ENCODE measurements around the gene CX3CR1. TPM values are rescaled to one million over a fixed set of nuclear protein-coding genes. Genes with fewer than 3 reads are reported as not detected.

Gene CX3CR1
- total and polyA plus RNA-seq, 2 donors: 0.24 to 5.6 TPM

DNA sequence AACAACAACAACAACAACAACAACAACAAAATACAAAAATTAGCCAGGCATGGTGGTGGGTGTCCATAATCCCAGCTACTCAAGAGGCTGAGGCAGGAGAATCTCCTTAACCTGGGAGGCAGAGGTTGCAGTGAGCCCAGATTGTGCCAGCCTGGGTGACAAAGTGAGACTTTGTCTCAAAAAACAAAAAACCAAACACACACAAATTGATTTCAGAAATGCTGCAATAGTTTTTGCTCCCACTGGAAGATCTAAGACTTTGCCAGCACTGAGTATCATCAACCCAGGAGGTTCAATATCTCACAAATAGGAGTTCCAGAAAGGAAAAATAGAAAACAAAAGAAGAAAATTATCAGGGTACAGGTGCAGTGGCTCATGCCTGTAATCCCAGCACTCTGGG lies 33.5 kb upstream of the CX3CR1 start:
- no peak overlapping the region for H3K4me3 ChIP-seq (ENCODE audit: low read depth, low read length)
- DNase-seq (ENCODE audit: extremely low spot score): no peak
- no peaks in the 10 kb centered on the region for H3K36me3 ChIP-seq (ENCODE audit: insufficient read depth)
- H3K27ac ChIP-seq (ENCODE audit: low read depth): no peak overlapping the region
- no peaks in the 10 kb centered on the region for H3K4me1 ChIP-seq (ENCODE audit: insufficient read depth)

DNA sequence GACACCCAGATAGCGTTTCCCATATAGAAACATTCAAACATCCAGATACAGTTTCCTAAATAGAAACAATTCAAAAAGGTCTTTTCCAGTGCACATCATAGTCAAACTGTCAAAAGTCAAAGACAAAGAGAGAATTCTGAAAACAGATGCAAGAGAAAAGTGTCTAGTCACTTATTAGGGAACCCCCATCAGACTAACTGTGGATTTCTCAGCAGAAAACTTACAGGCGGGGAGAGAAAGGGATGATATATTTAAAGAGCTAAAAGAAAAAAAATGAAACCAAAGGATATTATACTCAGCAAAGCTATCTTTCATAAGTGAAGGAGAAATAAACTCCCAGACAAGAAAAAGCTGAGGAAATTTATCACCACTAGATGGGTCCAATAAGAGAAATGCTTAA lies 22.3 kb upstream of the CX3CR1 start:
- Histone ChIP-seq H3K36me3 (ENCODE audit: insufficient read depth) (no peaks in the 10 kb centered on the region), H3K27ac (ENCODE audit: low read depth) (no peak overlapping the region), H3K4me3 (ENCODE audit: low read depth, low read length) (no peak overlapping the region), H3K4me1 (ENCODE audit: insufficient read depth) (no peaks in the 10 kb centered on the region)
- WGBS: 93% methylated on average over 2 of the region's 2 CpGs
- no peak for DNase-seq (ENCODE audit: extremely low spot score)

DNA sequence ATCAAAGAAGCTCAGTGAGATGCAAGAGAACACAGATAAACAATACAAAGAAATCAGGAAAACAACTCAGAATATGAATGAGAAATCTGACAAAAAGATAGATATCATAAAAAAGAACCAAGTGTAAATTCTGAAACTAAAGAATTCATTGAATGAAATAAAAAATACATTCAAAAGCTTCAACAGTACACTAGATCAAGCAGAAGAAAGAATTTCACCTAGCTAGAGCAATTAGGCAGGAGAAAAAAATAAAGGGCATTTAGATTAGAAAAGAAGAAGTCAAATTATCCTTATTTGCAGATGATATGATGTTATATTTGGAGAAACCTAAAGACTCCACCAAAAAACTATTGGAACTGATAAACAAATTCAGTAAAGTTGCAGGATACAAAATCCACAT lies 19.4 kb upstream of the CX3CR1 start:
- DNase-seq (ENCODE audit: extremely low spot score): no peak

DNA sequence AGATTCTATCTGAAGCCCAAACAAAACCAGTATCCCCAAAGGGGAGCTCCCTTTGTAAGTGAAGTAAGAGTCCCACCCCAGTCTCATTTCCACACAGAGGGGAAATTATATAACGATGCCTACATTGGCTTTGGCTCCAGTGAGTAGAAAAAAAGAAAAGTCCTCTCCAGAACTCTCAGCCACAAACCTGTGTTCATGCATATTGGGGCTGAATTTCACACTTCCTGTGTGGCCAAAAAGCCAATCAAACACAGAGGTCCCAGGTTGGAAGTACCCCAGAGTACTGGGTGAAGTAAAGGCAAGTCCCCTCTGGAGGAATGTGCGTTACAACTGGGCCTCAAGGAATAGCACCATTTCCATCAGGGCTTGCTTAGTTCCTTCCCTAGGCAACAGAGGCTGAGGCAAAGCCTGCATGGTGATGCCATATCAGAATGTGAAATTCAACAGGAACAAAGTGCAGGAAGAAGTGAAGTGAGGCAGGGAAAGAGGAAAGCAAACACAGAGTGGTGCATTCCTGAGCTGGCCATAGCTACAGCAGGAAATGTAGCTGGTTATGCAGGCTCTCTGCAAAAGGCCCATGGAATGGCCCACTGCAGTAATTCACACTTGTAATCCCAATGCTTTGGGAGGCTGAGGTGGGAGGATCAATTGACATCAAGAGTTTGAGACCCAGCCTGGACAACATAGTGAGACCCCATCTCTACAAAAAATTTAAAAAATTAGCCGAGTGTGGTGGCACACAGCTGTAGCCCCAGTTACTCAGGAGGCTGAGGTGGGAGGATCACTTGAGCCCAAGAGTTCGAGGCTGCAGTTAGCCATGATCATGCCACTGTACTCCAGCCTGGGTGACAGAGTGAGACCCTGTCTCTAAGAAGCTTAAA lies 16.6 kb upstream of the CX3CR1 start:
- 89% methylated on average over 4 of the region's 4 CpGs for WGBS
- DNase-seq (ENCODE audit: extremely low spot score): no peak
- Histone ChIP-seq H3K4me1 (ENCODE audit: insufficient read depth) (no peaks in the 10 kb centered on the region), H3K27ac (ENCODE audit: low read depth) (no peak overlapping the region), H3K36me3 (ENCODE audit: insufficient read depth) (no peaks in the 10 kb centered on the region), H3K4me3 (ENCODE audit: low read depth, low read length) (no peak overlapping the region)

More for the DNA sequence above, 19.4 kb upstream of the CX3CR1 start:
- Histone ChIP-seq H3K27ac (ENCODE audit: low read depth) (no peak overlapping the region), H3K4me3 (ENCODE audit: low read depth, low read length) (no peak overlapping the region), H3K36me3 (ENCODE audit: insufficient read depth) (no peaks in the 10 kb centered on the region), H3K4me1 (ENCODE audit: insufficient read depth) (no peaks in the 10 kb centered on the region)

DNA sequence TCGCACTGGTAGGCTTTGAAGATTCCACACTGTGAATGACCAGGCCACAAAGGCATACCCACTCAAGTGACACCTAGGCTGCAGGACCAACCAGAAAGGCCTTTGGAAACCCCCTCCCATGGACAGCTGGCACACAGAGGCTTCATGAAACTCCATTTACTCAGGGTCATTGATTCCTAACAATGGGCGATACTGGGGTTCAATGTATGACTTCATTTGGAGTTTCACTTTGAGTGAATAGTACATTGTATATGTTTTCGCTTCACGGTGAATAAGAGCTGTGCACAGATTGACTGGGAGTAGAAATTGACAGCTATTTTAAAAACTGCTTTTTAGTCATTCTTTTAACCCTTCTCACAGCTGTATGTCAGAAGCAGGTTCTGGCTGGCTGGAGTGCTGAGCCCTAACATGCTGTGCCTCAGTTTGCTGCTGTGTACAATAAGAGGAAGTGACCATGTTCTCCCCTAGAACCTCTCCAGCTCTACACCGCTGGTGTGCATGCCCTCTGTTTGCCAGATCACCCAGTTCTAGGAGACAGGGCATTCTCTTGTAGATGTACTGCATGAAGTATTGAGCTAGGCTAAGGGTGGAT lies 15.4 kb upstream of the CX3CR1 start:
- no peaks in the 10 kb centered on the region for H3K36me3 ChIP-seq (ENCODE audit: insufficient read depth)
- WGBS: 84% methylated on average over 5 of the region's 5 CpGs
- no peak overlapping the region for H3K4me3 ChIP-seq (ENCODE audit: low read depth, low read length)
- no peak for DNase-seq (ENCODE audit: extremely low spot score)
- H3K27ac ChIP-seq (ENCODE audit: low read depth): no peak overlapping the region
- no peaks in the 10 kb centered on the region for H3K4me1 ChIP-seq (ENCODE audit: insufficient read depth)

DNA sequence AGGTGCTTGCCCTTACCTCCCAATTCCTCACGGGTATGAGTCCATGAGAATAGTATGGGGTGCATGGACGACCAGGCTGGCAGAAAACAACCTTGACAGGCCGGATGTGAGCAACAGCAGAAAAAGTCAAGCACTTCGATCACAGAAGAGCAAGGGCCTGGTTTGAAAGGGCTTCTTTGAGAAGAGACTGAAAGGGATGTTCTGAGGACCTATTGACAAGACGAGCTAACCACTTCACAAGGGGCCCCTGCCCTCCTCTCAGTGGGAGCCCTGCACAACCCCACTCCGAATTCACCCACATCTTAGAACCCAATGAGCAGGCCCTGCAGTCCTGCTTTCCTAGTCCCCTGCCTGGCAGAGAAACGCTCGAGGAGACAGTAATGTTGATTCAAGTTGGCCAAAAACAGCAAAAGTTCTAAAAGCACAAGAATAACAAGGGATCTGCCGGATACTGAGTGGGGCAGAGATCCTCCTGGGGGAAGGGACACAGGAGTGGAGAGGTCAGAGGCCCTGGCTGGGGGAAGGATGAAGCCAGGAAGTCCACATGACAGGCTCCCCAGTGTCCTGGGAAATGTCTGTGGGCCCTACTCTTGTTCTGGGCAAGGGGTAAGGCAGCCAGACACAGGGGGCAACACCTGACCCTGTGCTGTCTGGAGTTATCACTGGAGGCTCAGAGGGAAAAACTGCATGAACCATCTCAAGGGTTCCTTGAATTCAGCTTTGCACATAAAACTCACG lies 14.8 kb upstream of the CX3CR1 start:
- H3K4me1 ChIP-seq (ENCODE audit: insufficient read depth): no peaks in the 10 kb centered on the region
- no peak overlapping the region for H3K27ac ChIP-seq (ENCODE audit: low read depth)
- DNase-seq (ENCODE audit: extremely low spot score): no peak
- 69% methylated on average over 10 of the region's 10 CpGs for WGBS
- H3K36me3 ChIP-seq (ENCODE audit: insufficient read depth): no peaks in the 10 kb centered on the region
- H3K4me3 ChIP-seq (ENCODE audit: low read depth, low read length): no peak overlapping the region

DNA sequence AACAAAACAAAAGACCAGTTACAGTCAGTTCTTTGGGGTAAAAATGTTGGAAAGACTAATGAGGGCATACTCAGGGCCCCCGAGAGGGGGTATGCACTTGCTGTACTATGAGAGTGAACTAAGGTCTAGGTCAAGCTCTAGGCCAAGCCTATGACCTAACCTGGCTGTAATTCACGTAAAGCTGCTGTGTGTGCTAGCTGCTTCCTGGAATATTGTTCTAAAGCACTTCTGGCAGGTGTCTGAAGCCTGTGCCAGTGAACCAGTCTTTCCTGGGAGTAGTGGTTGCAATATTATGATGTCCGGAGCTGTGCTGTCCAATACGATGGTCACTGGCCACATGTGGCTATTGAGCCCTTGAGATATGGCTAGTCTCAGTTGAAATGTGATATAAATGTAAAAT lies 13.1 kb upstream of the CX3CR1 start:
- Histone ChIP-seq H3K36me3 (ENCODE audit: insufficient read depth) (no peaks in the 10 kb centered on the region), H3K27ac (ENCODE audit: low read depth) (no peak overlapping the region), H3K4me3 (ENCODE audit: low read depth, low read length) (no peak overlapping the region), H3K4me1 (ENCODE audit: insufficient read depth) (no peaks in the 10 kb centered on the region)
- 89% methylated on average over 4 of the region's 4 CpGs for WGBS
- DNase-seq (ENCODE audit: extremely low spot score): no peak

DNA sequence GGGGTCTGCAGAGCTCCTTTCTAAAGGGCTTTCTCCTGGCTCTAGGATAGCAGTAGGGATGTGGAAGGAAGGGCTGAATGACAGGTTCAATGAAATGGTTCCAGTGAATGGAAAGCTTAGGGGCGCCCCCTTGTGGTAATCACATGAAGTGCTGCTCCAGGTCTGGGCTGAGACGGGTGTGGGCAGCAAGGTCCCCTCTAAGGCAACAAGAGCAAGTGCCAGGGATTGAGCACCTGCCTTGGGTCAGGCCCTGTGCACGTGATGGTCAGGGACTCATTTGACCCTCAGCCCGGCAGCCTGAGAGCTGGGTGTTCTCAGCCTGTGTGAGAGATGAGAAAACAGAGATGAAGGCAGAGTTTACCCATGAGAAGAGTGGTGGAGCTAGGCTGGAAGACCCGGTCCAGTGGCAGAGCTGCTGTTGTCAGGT lies 12.1 kb upstream of the CX3CR1 start:
- no peak for DNase-seq (ENCODE audit: extremely low spot score)
- no peaks in the 10 kb centered on the region for H3K36me3 ChIP-seq (ENCODE audit: insufficient read depth)
- H3K4me1 ChIP-seq (ENCODE audit: insufficient read depth): no peaks in the 10 kb centered on the region
- H3K27ac ChIP-seq (ENCODE audit: low read depth): no peak overlapping the region
- 24% methylated on average over 5 of the region's 5 CpGs for WGBS
- no peak overlapping the region for H3K4me3 ChIP-seq (ENCODE audit: low read depth, low read length)

DNA sequence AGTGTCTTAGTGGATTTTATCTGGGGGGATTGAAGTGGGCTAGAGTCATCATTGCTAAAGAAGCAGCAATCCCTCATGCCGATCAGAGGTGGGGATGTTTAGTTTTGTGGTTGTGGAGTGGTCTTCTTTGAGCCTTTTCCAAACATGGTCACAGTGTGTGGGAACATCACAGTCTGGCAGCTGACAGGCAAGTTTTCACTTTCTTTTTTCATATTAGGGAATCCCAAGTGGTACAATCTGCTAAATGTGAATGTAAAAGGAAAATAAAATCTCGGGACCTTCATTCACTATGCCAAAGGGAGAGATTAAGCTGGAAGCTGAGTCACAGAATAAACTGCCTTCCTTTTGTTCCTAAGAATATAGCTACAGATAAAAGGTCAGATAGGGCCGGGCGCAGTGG lies 10.4 kb upstream of the CX3CR1 start:
- H3K27ac ChIP-seq (ENCODE audit: low read depth): no peak overlapping the region
- no peak for DNase-seq (ENCODE audit: extremely low spot score)
- H3K36me3 ChIP-seq (ENCODE audit: insufficient read depth): no peaks in the 10 kb centered on the region
- no peak overlapping the region for H3K4me3 ChIP-seq (ENCODE audit: low read depth, low read length)
- 59% methylated on average over 4 of the region's 4 CpGs for WGBS
- no peaks in the 10 kb centered on the region for H3K4me1 ChIP-seq (ENCODE audit: insufficient read depth)

DNA sequence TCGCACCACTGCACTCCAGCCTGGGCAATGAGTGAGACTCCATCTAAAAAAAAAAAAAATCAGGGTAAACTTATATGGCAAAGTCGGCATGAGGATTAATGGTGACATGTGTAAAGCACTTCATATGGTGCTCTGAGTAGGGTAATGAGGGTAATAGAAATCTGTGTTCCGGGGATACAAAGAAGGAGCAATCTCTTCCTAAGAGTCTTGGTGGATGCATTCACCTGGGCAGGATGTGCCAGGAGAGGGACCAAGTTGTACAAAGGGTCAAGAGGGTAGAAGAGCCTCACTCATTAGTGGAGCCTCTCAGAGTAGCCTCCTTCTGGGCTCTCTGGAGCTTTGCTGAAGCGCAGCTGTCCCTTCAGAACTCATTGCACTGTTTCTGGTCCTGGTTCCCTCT lies 9.3 kb upstream of the CX3CR1 start:
- WGBS: 80% methylated on average over 4 of the region's 4 CpGs
- no peaks in the 10 kb centered on the region for H3K36me3 ChIP-seq (ENCODE audit: insufficient read depth)

DNA sequence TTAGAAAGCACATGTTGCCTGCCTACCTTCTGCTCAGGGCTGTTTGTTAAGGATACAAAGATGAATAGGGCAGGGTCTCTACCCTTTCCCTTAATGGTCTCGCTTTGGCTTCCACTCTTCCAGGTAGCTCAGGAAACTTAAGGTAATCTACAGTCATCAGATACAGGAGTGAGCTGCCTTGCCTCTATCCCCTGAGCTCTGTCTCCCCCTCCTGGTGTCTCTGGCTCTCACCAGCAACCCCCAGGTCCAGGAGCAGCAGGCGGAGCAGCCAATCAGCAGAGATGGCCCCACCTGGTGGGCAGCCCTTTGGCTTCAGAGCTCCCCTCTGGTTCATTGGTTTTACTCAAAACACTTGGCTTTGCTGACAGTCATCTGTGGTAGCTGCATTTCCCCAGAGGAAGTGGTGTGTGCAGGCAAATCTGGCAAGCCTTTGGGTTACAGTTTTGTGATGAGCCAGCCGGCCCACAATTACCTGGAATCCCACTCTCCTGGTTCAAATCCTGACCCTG lies 8.5 kb upstream of the CX3CR1 start:
- Histone ChIP-seq H3K27ac (ENCODE audit: low read depth) (no peak overlapping the region), H3K4me3 (ENCODE audit: low read depth, low read length) (no peak overlapping the region), H3K4me1 (ENCODE audit: insufficient read depth) (no peaks in the 10 kb centered on the region), H3K36me3 (ENCODE audit: insufficient read depth) (no peaks in the 10 kb centered on the region)
- WGBS: 19% methylated on average over 3 of the region's 3 CpGs
- peak; percentile 23 for DNase-seq (ENCODE audit: extremely low spot score)

More for the DNA sequence above, 9.3 kb upstream of the CX3CR1 start:
- Histone ChIP-seq H3K4me3 (ENCODE audit: low read depth, low read length) (no peak overlapping the region), H3K27ac (ENCODE audit: low read depth) (no peak overlapping the region), H3K4me1 (ENCODE audit: insufficient read depth) (no peaks in the 10 kb centered on the region)
- no peak for DNase-seq (ENCODE audit: extremely low spot score)

DNA sequence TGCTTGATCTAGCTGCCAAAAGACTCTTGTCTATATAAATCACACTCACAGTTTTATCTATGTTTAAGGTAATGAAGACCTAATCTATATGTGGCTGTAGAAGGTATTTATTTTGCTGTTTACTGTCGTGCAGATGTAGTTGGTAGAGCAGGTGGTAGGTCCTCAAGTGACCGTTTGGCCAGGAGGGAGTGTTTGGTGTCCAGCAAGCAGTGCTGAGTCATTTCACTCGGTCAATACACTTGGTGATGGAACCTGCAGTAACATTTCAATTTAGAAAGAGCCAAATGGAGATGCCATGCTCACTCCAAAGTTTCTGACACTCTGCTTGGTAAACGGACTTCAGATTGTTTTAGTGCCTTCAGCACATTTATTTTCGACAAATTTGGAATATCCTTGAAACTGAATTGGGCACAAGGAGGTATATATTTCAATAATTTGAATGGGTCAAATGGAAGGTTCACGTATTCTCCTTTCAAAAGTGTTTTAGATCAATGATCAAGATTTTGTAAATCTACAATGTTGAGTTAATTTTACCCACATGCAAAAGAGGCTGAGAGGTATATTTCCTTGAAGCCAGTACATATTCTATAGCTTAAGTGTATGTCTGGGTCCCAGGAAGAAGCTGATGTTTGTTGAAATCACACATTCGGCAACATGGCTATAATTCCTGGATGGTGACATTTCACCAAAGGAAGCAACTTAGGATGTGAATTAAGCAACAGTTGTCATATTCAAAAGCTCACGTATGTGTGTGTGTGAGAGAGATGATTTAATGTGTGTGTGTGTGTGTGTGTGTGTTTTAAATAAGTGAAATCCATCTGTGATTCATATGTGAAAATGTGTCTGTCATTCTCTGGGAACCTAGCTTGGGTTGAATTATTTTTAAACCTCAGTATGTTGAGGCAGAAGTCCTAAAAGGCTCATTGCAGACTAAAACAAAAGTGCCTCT lies 7.7 kb upstream of the CX3CR1 start:
- H3K27ac ChIP-seq (ENCODE audit: low read depth): no peak overlapping the region
- H3K36me3 ChIP-seq (ENCODE audit: insufficient read depth): no peaks in the 10 kb centered on the region
- no peak for DNase-seq (ENCODE audit: extremely low spot score)
- no peaks in the 10 kb centered on the region for H3K4me1 ChIP-seq (ENCODE audit: insufficient read depth)
- no peak overlapping the region for H3K4me3 ChIP-seq (ENCODE audit: low read depth, low read length)
- 52% methylated on average over 8 of the region's 8 CpGs for WGBS

DNA sequence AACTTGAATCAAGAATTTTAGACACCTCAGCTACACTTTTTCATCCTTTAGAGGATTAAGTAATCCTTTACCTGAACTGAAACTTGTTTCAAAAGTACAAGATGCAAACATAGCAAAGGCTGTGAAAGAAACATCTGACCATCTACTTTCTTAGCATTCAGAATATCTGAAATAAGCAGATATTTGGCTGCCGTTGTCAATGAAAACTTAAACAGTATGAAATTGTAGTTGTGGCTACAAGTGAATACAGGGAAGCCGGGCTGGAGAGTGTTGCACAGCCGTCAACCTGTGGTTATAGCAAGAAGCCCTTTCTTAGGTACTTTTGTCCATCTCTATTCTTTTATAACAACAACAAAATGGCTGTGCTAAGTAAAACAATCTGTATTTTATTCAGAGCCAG lies 6.9 kb upstream of the CX3CR1 start:
- Histone ChIP-seq H3K4me3 (ENCODE audit: low read depth, low read length) (no peak overlapping the region), H3K4me1 (ENCODE audit: insufficient read depth) (no peaks in the 10 kb centered on the region), H3K36me3 (ENCODE audit: insufficient read depth) (no peaks in the 10 kb centered on the region), H3K27ac (ENCODE audit: low read depth) (no peak overlapping the region)
- 67% methylated on average over 3 of the region's 3 CpGs for WGBS
- no peak for DNase-seq (ENCODE audit: extremely low spot score)
